CD4-positive, alpha-beta memory T cell (primary cell): ENCODE data around the gene TMEM60. TPM values are rescaled to one million over a fixed set of nuclear protein-coding genes. Genes with fewer than 3 reads are reported as not detected.

Experiments used
- CTCF ChIA-PET: fragments of 350-600 bp; sonication (Branson Sonifier 250); formaldehyde crosslinking; loops from one replicate; lab custom pipeline; 2021; ENCODE audit warnings: inconsistent platforms; ENCODE audit not compliant: partially characterized antibody; lab: Charles Lee
- POLR2A ChIA-PET: fragments of 350-600 bp; sonication (Branson Sonifier 250); formaldehyde crosslinking; loops from one replicate; lab custom pipeline; 2021; ENCODE audit not compliant: partially characterized antibody; lab: Charles Lee
- DNase-seq, 5 donors: peaks; one replicate each; pipeline versions ENCODE4 v3.0.0 to v3.0.0-alpha.2; 2020 to 2022; ENCODE audit warnings: mixed read lengths in 1 of 5
- H3K27ac ChIP-seq: one replicate; pipeline ENCODE4 v1.7.0; 2013; ENCODE audit warnings: low read depth, low read length
- H3K27me3 ChIP-seq: 2 replicates; pipeline ENCODE4 v1.7.0; 2013; ENCODE audit warnings: mild to moderate bottlenecking, low read length, moderate library complexity; ENCODE audit not compliant: insufficient read depth
- H3K36me3 ChIP-seq: 2 replicates; pipeline ENCODE4 v1.7.0; 2013; ENCODE audit warnings: mild to moderate bottlenecking, low read length, moderate library complexity; ENCODE audit not compliant: insufficient read depth
- H3K4me1 ChIP-seq: 2 replicates; pipeline ENCODE4 v1.7.0; 2013; ENCODE audit warnings: mild to moderate bottlenecking, low read length, moderate library complexity; ENCODE audit not compliant: insufficient read depth
- H3K4me3 ChIP-seq, 2 donors: one replicate each; pipeline ENCODE4 v1.7.0; 2013; ENCODE audit warnings: low read length in 2 of 2, mild to moderate bottlenecking in 1 of 2
- H3K9me3 ChIP-seq, 2 donors: one replicate each; pipeline ENCODE4 v1.7.0; 2013; ENCODE audit warnings: low read length in 2 of 2, control low read depth in 1 of 2; ENCODE audit not compliant: control insufficient read depth in 1 of 2
- H3K27ac Mint-ChIP-seq, 7 donors: one replicate each; pipeline ENCODE4 v1.8.0; 2020 to 2021; ENCODE audit warnings: mixed read lengths in 7 of 7, mild to moderate bottlenecking in 6 of 7, inconsistent platforms in 3 of 7, moderate library complexity in 3 of 7
- H3K27me3 Mint-ChIP-seq, 2 donors: one replicate each; pipeline ENCODE4 v1.8.0; 2020 to 2021; ENCODE audit warnings: mixed read lengths in 2 of 2
- H3K36me3 Mint-ChIP-seq, 2 donors: one replicate each; pipeline ENCODE4 v1.8.0; 2020 to 2021; ENCODE audit warnings: mixed read lengths in 2 of 2, inconsistent platforms in 1 of 2, mild to moderate bottlenecking in 1 of 2
- H3K4me1 Mint-ChIP-seq, 4 donors: one replicate each; pipeline ENCODE4 v1.8.0; 2020 to 2021; ENCODE audit warnings: mixed read lengths in 4 of 4, mild to moderate bottlenecking in 1 of 4
- H3K4me3 Mint-ChIP-seq, 8 donors: one replicate each; pipeline ENCODE4 v1.8.0; 2020 to 2021; ENCODE audit warnings: mixed read lengths in 8 of 8, mild to moderate bottlenecking in 7 of 8, moderate library complexity in 6 of 8, inconsistent platforms in 3 of 8
- H3K9me3 Mint-ChIP-seq, 8 donors: one replicate each; pipeline ENCODE4 v1.8.0; 2020 to 2021; ENCODE audit warnings: mixed read lengths in 8 of 8, mild to moderate bottlenecking in 5 of 8, inconsistent platforms in 3 of 8, moderate library complexity in 1 of 8
- intact Hi-C: fragments of 100-400 bp; cut with micrococcal nuclease; formaldehyde crosslinking; loops from one replicate; pipeline ENCODE4 v1.15.1; 2023
- polyA plus RNA-seq, 2 donors: library from polyadenylated mRNA; unstranded; fragments of 300-500 nt; fragmentation: Illumina TruSeq; gene quantifications; one replicate each; pipeline ENCODE4 v1.2.3, GENCODE V29; 2021
- total RNA-seq, 2 experiments: library from RNA; stranded (reverse); gene quantifications; one replicate each; pipeline ENCODE4 v1.2.3, GENCODE V29; 2021

TMEM60 gene
- total RNA-seq (10 to 100 TPM; 18.2 to 18.3 TPM), polyA plus RNA-seq (10 to 100 TPM; 23.2 to 36.6 TPM)

- Mint-ChIP-seq H3K4me1 (peaks cover 53 to 83% (median 75%) of the 10 kb centered on the region in 4 donors), H3K36me3 (peaks cover 5 to 30% of the 10 kb centered on the region in 2 donors), H3K9me3 (peaks cover 0 to under 1% (median 0%) of the 10 kb centered on the region in 8 donors), H3K27me3 (no peaks in the 10 kb centered on the region), H3K4me3 (peak within 1 kb of the TSS; percentile 93 to 100 (median 96)), H3K27ac (peak within 1 kb of the TSS; percentile 91 to 99 (median 95))
- Histone ChIP-seq H3K9me3 (no peaks in the 10 kb centered on the region), H3K27ac (peak within 1 kb of the TSS; percentile 80), H3K4me1 (peaks cover 69% of the 10 kb centered on the region), H3K27me3 (no peaks in the 10 kb centered on the region), H3K4me3 (peak within 1 kb of the TSS; percentile 82 to 96), H3K36me3 (no peaks in the 10 kb centered on the region)
- peak; percentile 93 to 99 (median 96) for DNase-seq
- CTCF ChIA-PET = interaction anchor here (0.6 to 2.0 kb wide), 19 partner anchors 10 to 142 kb away, joined by 3 to 14 read pairs (median 4); no protein-coding TSS in a partner anchor
- POLR2A ChIA-PET = interaction anchor here (0.8 to 3.2 kb wide), 21 partner anchors 10 to 242 kb away, joined by 3 to 96 read pairs (median 4); partner anchors contain the start of gene RSBN1L
- intact Hi-C loops = loop anchor here (1.0 to 10.0 kb wide), 6 partner anchors 36 to 262 kb away; partner anchors contain the start of gene RSBN1L
Measured at GRCh38 chr7:77798394-77799077, at the start of gene TMEM60, which contains the start of gene PHTF2. TSS of gene TMEM60 (minus strand) at chr7:77798434. CDS start at chr7:77794373, 4,061 bp downstream. TSS of gene PHTF2 (plus strand) at chr7:77798773.

GRCh38 chr7:77846317-77847092 lies 48.3 kb upstream of the TMEM60 start:
- POLR2A ChIA-PET = interaction anchor here (1.2 to 1.6 kb wide), 2 partner anchors 12 kb away, joined by 3 to 8 read pairs; no protein-coding TSS in a partner anchor
- CTCF ChIA-PET = interaction anchor here (0.7 kb wide), 1 partner anchor 16 kb away, joined by 3 read pairs; no protein-coding TSS in a partner anchor

GRCh38 chr7:77843194-77843593 lies 45.0 kb upstream of the TMEM60 start:
- CTCF ChIA-PET = no interaction called here

More at GRCh38 chr7:77846317-77847092, 48.3 kb upstream of the TMEM60 start:
- H3K36me3 Mint-ChIP-seq = peaks cover 29 to 32% of the 10 kb centered on the region in 2 donors
- DNase-seq = no peak
- no peak overlapping the region for H3K4me3 Mint-ChIP-seq
- Histone ChIP-seq H3K4me3 (no peak overlapping the region), H3K9me3 (no peaks in the 10 kb centered on the region), H3K27ac (no peak overlapping the region), H3K36me3 (no peaks in the 10 kb centered on the region), H3K27me3 (no peaks in the 10 kb centered on the region), H3K4me1 (peaks cover 34% of the 10 kb centered on the region)
- H3K9me3 Mint-ChIP-seq = peaks cover 0 to 3% (median 0%) of the 10 kb centered on the region in 8 donors
- peak overlapping the region in 2 of 7 donors; percentile 29 to 31 for H3K27ac Mint-ChIP-seq
- no peaks in the 10 kb centered on the region for H3K27me3 Mint-ChIP-seq
- intact Hi-C loops = no loop called here
- H3K4me1 Mint-ChIP-seq = peaks cover 34 to 58% (median 45%) of the 10 kb centered on the region in 4 donors

GRCh38 chr7:77839919-77840318 lies 41.7 kb upstream of the TMEM60 start:
- peak overlapping the region in 1 of 8 donors; percentile 7 for H3K4me3 Mint-ChIP-seq
- H3K27ac Mint-ChIP-seq = peak overlapping the region in 1 of 7 donors; percentile 32
- intact Hi-C loops = no loop called here
- no peak overlapping the region for H3K4me3 ChIP-seq
- no peaks in the 10 kb centered on the region for H3K27me3 Mint-ChIP-seq
- no peaks in the 10 kb centered on the region for H3K36me3 ChIP-seq
- peaks cover 0 to 3% (median 0%) of the 10 kb centered on the region in 8 donors for H3K9me3 Mint-ChIP-seq
- H3K9me3 ChIP-seq = no peaks in the 10 kb centered on the region
- H3K4me1 ChIP-seq = peaks cover 32% of the 10 kb centered on the region
- no peaks in the 10 kb centered on the region for H3K27me3 ChIP-seq
- ChIA-PET POLR2A (interaction anchor here (0.6 to 1.8 kb wide), 3 partner anchors 9 to 61 kb away, joined by 3 to 7 read pairs (median 3); no protein-coding TSS in a partner anchor), CTCF (no interaction called here)
- peaks cover 6 to 16% of the 10 kb centered on the region in 2 donors for H3K36me3 Mint-ChIP-seq
- no peak for DNase-seq
- no peak overlapping the region for H3K27ac ChIP-seq
- peaks cover 25 to 43% (median 32%) of the 10 kb centered on the region in 4 donors for H3K4me1 Mint-ChIP-seq

More at GRCh38 chr7:77843194-77843593, 45.0 kb upstream of the TMEM60 start:
- no peaks in the 10 kb centered on the region for H3K27me3 ChIP-seq
- intact Hi-C loops = no loop called here
- Mint-ChIP-seq H3K27ac (peak overlapping the region in 1 of 7 donors; percentile 61), H3K27me3 (no peaks in the 10 kb centered on the region), H3K4me3 (no peak overlapping the region), H3K4me1 (peaks cover 28 to 57% (median 34%) of the 10 kb centered on the region in 4 donors), H3K36me3 (peaks cover 15 to 16% of the 10 kb centered on the region in 2 donors), H3K9me3 (peaks cover 0 to 3% (median 0%) of the 10 kb centered on the region in 8 donors)
- no peak overlapping the region for H3K4me3 ChIP-seq
- POLR2A ChIA-PET = no interaction called here
- H3K36me3 ChIP-seq = no peaks in the 10 kb centered on the region
- no peak for DNase-seq
- H3K27ac ChIP-seq = no peak overlapping the region
- H3K9me3 ChIP-seq = no peaks in the 10 kb centered on the region
- peaks cover 41% of the 10 kb centered on the region for H3K4me1 ChIP-seq

GRCh38 chr7:77838929-77839491 lies 40.8 kb upstream of the TMEM60 start:
- peak overlapping the region in 1 of 7 donors; percentile 64 for H3K27ac Mint-ChIP-seq
- POLR2A ChIA-PET = interaction anchor here (0.6 kb wide), 1 partner anchor 48 kb away, joined by 3 read pairs; no protein-coding TSS in a partner anchor
- peaks cover 31 to 52% (median 38%) of the 10 kb centered on the region in 4 donors for H3K4me1 Mint-ChIP-seq

GRCh38 chr7:77837966-77838365 lies 39.7 kb upstream of the TMEM60 start:
- peak overlapping the region in 1 of 7 donors; percentile 36 for H3K27ac Mint-ChIP-seq
- Histone ChIP-seq H3K9me3 (no peaks in the 10 kb centered on the region), H3K27ac (no peak overlapping the region), H3K27me3 (no peaks in the 10 kb centered on the region), H3K4me3 (no peak overlapping the region), H3K36me3 (no peaks in the 10 kb centered on the region), H3K4me1 (peaks cover 49% of the 10 kb centered on the region)
- no peak for DNase-seq
- intact Hi-C loops = no loop called here
- POLR2A ChIA-PET = no interaction called here
- H3K4me1 Mint-ChIP-seq = peaks cover 34 to 55% (median 41%) of the 10 kb centered on the region in 4 donors
- H3K36me3 Mint-ChIP-seq = peaks cover 2 to 13% of the 10 kb centered on the region in 2 donors
- CTCF ChIA-PET = no interaction called here
- H3K9me3 Mint-ChIP-seq = peaks cover 0 to 3% (median 0%) of the 10 kb centered on the region in 8 donors
- H3K27me3 Mint-ChIP-seq = no peaks in the 10 kb centered on the region
- H3K4me3 Mint-ChIP-seq = no peak overlapping the region

More at GRCh38 chr7:77838929-77839491, 40.8 kb upstream of the TMEM60 start:
- CTCF ChIA-PET = no interaction called here
- no peak overlapping the region for H3K4me3 ChIP-seq
- H3K4me1 ChIP-seq = peaks cover 39% of the 10 kb centered on the region
- H3K27me3 ChIP-seq = no peaks in the 10 kb centered on the region
- no peaks in the 10 kb centered on the region for H3K36me3 ChIP-seq
- H3K27me3 Mint-ChIP-seq = no peaks in the 10 kb centered on the region
- H3K9me3 ChIP-seq = no peaks in the 10 kb centered on the region
- H3K9me3 Mint-ChIP-seq = peaks cover 0 to 3% (median 0%) of the 10 kb centered on the region in 8 donors
- H3K36me3 Mint-ChIP-seq = peaks cover 6 to 16% of the 10 kb centered on the region in 2 donors
- DNase-seq = no peak
- intact Hi-C loops = no loop called here
- H3K4me3 Mint-ChIP-seq = peak overlapping the region in 2 of 8 donors; percentile 10 to 17
- H3K27ac ChIP-seq = no peak overlapping the region
